Endothelial cell of umbilical vein (primary cell): ENCODE data around the gene PKNOX2.

Experiments
- EZH2 ChIP-seq: IDR thresholded peaks from 2 replicates; pipeline ENCODE4 v1.6.1; 2012; ENCODE audit warnings: borderline replicate concordance, low read depth, mild to moderate bottlenecking, moderate library complexity, low read length, inconsistent platforms; ENCODE audit not compliant: severe bottlenecking
- FOS ChIP-seq: IDR thresholded peaks from 2 replicates; pipeline ENCODE4 v1.6.1; 2011; ENCODE audit warnings: mild to moderate bottlenecking, low read length, moderate library complexity, borderline replicate concordance; ENCODE audit not compliant: insufficient read depth
- GATA2 ChIP-seq: IDR thresholded peaks from 2 replicates; pipeline ENCODE4 v1.7.0; 2011; ENCODE audit warnings: low read depth, mild to moderate bottlenecking, moderate library complexity, mixed read lengths, low read length; ENCODE audit not compliant: insufficient read length, insufficient read depth
- JUN ChIP-seq: IDR thresholded peaks from 2 replicates; pipeline ENCODE4 v1.6.1; 2011; ENCODE audit warnings: borderline replicate concordance, low read depth; ENCODE audit not compliant: insufficient read length, insufficient read depth
- MYC ChIP-seq: IDR thresholded peaks from one replicate; pipeline ENCODE4 v1.6.1; 2011; ENCODE audit warnings: mild to moderate bottlenecking, low read depth, low read length
- POLR2A ChIP-seq: IDR thresholded peaks from 2 replicates; pipeline ENCODE4 v1.6.1; 2012; ENCODE audit warnings: low read depth, mild to moderate bottlenecking, control low read depth, low read length
- POLR2AphosphoS5 ChIP-seq: IDR thresholded peaks from 2 replicates; pipeline ENCODE4 v1.6.1; 2012; ENCODE audit warnings: low read depth, mild to moderate bottlenecking, control low read depth, low read length, moderate library complexity; ENCODE audit not compliant: insufficient read depth
- TF ChIP-seq, protein P1 (sequence below), 2 donors: IDR thresholded peaks; 1 replicate in 1 of 2; 2 replicates in 1 of 2; pipeline ENCODE4 v1.5.1; 2011; ENCODE audit warnings: low read length in 2 of 2, mild to moderate bottlenecking in 2 of 2, moderate library complexity in 2 of 2, control low read depth in 1 of 2, inconsistent platforms in 1 of 2, low read depth in 1 of 2; ENCODE audit not compliant: insufficient read depth in 1 of 2; ENCODE audit errors: extremely low read depth in 1 of 2
- TF ChIP-seq, protein P2 (sequence below): IDR thresholded peaks from 2 replicates; pipeline ENCODE4 v1.6.1; 2011; ENCODE audit not compliant: insufficient read depth, insufficient read length

- TF ChIP-seq POLR2A: no peak
- TF ChIP-seq, protein P1, sequence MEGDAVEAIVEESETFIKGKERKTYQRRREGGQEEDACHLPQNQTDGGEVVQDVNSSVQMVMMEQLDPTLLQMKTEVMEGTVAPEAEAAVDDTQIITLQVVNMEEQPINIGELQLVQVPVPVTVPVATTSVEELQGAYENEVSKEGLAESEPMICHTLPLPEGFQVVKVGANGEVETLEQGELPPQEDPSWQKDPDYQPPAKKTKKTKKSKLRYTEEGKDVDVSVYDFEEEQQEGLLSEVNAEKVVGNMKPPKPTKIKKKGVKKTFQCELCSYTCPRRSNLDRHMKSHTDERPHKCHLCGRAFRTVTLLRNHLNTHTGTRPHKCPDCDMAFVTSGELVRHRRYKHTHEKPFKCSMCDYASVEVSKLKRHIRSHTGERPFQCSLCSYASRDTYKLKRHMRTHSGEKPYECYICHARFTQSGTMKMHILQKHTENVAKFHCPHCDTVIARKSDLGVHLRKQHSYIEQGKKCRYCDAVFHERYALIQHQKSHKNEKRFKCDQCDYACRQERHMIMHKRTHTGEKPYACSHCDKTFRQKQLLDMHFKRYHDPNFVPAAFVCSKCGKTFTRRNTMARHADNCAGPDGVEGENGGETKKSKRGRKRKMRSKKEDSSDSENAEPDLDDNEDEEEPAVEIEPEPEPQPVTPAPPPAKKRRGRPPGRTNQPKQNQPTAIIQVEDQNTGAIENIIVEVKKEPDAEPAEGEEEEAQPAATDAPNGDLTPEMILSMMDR (IDR thresholded peaks at IDR 0.05; ENCODE audit: extremely low read depth in 1 of 2, insufficient read depth in 1 of 2, low read depth in 1 of 2, low read length in 2 of 2): peak; percentile 84 to 90
- no peak for TF ChIP-seq EZH2
- TF ChIP-seq, protein P2, sequence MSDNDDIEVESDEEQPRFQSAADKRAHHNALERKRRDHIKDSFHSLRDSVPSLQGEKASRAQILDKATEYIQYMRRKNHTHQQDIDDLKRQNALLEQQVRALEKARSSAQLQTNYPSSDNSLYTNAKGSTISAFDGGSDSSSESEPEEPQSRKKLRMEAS: no peak
- TF ChIP-seq POLR2AphosphoS5: no peak
- no peak for TF ChIP-seq JUN
- no peak for TF ChIP-seq GATA2
- no peak for TF ChIP-seq FOS
- no peak for TF ChIP-seq MYC
Observed at GRCh38 chr11:125345421-125346178, 181.0 kb downstream of the PKNOX2 start.
